IMR-90 (cell line): ENCODE measurements around the gene CHPF. TPM values are rescaled to one million over a fixed set of nuclear protein-coding genes. Genes with fewer than 3 reads are reported as not detected.

Experiments
- ATAC-seq: fragments of 200-7000 bp; cut with Tn5 transposase; 2 replicates; pipeline ENCODE4 v1.9.1; 2020; ENCODE audit warnings: low read depth, mild to moderate bottlenecking, moderate library complexity
- BruUV-seq: library from RNA; stranded (reverse); fragments of 400-500 nt; replicated peaks from 2 replicates; lab custom pipeline; 2021; lab: Mats Ljungman, UMichigan
- CTCF ChIA-PET: fragments of 300-600 bp; formaldehyde crosslinking; extraction: SDS; loops from one replicate; lab custom pipeline; 2021; ENCODE audit warnings: antibody characterized with exemption; lab: Yijun Ruan, JAX
- POLR2A ChIA-PET: fragments of 300-600 bp; sonication (Branson Sonifier 250); formaldehyde crosslinking; loops from one replicate; lab custom pipeline; 2022; ENCODE audit warnings: antibody characterized with exemption; ENCODE audit not compliant: unreplicated experiment; lab: Charles Lee
- DNase-seq: peaks from one replicate; pipeline ENCODE4 v3.0.0; 2013
- H2AFZ ChIP-seq: replicated peaks from 2 replicates; pipeline ENCODE3; 2013; ENCODE audit warnings: low read length, mild to moderate bottlenecking; ENCODE audit not compliant: poor library complexity
- H2AK5ac ChIP-seq: 2 replicates; pipeline ENCODE4 v1.6.1; 2013; ENCODE audit warnings: low read depth, low read length, inconsistent platforms
- H2AK9ac ChIP-seq: replicated peaks from 2 replicates; pipeline ENCODE3; 2013; ENCODE audit warnings: mild to moderate bottlenecking, low read depth, low read length, moderate library complexity; ENCODE audit not compliant: poor library complexity
- H2BK120ac ChIP-seq: 2 replicates; pipeline ENCODE4 v1.6.1; 2013; ENCODE audit warnings: low read depth, low read length, inconsistent platforms
- H2BK15ac ChIP-seq: 3 replicates; pipeline ENCODE4 v1.6.1; 2013; ENCODE audit warnings: low read depth, low read length, inconsistent platforms
- H2BK20ac ChIP-seq: 2 replicates; pipeline ENCODE4 v1.6.1; 2013; ENCODE audit warnings: low read depth, mild to moderate bottlenecking, inconsistent platforms, low read length, moderate library complexity
- H2BK5ac ChIP-seq: 2 replicates; pipeline ENCODE4 v1.6.1; 2013; ENCODE audit warnings: mild to moderate bottlenecking, low read depth, low read length, inconsistent platforms; ENCODE audit not compliant: poor library complexity, severe bottlenecking
- H3K14ac ChIP-seq: replicated peaks from 2 replicates; pipeline ENCODE4 v1.6.1; 2013; ENCODE audit warnings: low read depth, low read length, inconsistent platforms
- H3K18ac ChIP-seq: 2 replicates; pipeline ENCODE4 v1.6.1; 2013; ENCODE audit warnings: low read depth, low read length, control low read depth
- H3K23ac ChIP-seq: 2 replicates; pipeline ENCODE4 v1.6.1; 2013; ENCODE audit warnings: low read depth, low read length, inconsistent platforms
- H3K27ac ChIP-seq: 2 replicates; pipeline ENCODE4 v1.5.1; 2013; ENCODE audit warnings: mild to moderate bottlenecking, control low read depth, low read length; ENCODE audit not compliant: insufficient read depth
- H3K27me3 ChIP-seq: 2 replicates; pipeline ENCODE4 v1.6.1; 2013; ENCODE audit warnings: low read length; ENCODE audit not compliant: control insufficient read depth, insufficient read depth
- H3K36me3 ChIP-seq: 2 replicates; pipeline ENCODE4 v1.6.1; 2013; ENCODE audit warnings: low read length, mixed read lengths; ENCODE audit not compliant: control insufficient read depth, insufficient read depth
- H3K4ac ChIP-seq: 2 replicates; pipeline ENCODE4 v1.6.1; 2013; ENCODE audit warnings: low read depth, low read length, inconsistent platforms
- H3K4me1 ChIP-seq: 2 replicates; pipeline ENCODE4 v1.6.1; 2013; ENCODE audit warnings: low read length, mixed read lengths; ENCODE audit not compliant: control insufficient read depth, insufficient read depth
- H3K4me2 ChIP-seq: 2 replicates; pipeline ENCODE4 v1.6.1; 2013; ENCODE audit warnings: low read depth, mild to moderate bottlenecking, control low read depth, low read length, moderate library complexity
- H3K4me3 ChIP-seq: 2 replicates; pipeline ENCODE4 v1.5.1; 2013; ENCODE audit warnings: low read depth, mild to moderate bottlenecking, control low read depth, low read length, moderate library complexity; ENCODE audit not compliant: insufficient read depth
- H3K56ac ChIP-seq: 2 replicates; pipeline ENCODE4 v1.6.1; 2013; ENCODE audit warnings: low read length, inconsistent platforms; ENCODE audit not compliant: insufficient read depth; ENCODE audit errors: extremely low read depth
- H3K79me1 ChIP-seq, 2 experiments: 2 replicates each; pipeline ENCODE4 v1.6.1; 2013; ENCODE audit warnings: low read length in 2 of 2, inconsistent platforms in 1 of 2, low read depth in 1 of 2
- H3K9ac ChIP-seq: 2 replicates; pipeline ENCODE4 v1.6.1; 2013; ENCODE audit warnings: low read depth, low read length, control low read depth
- H3K9me1 ChIP-seq: 2 replicates; pipeline ENCODE4 v1.6.1; 2013; ENCODE audit warnings: low read length, inconsistent platforms; ENCODE audit not compliant: insufficient read depth
- H3K9me3 ChIP-seq: 2 replicates; pipeline ENCODE4 v1.6.1; 2013; ENCODE audit warnings: low read length; ENCODE audit not compliant: control insufficient read depth, insufficient read depth
- H4K20me1 ChIP-seq: 2 replicates; pipeline ENCODE4 v1.6.1; 2013; ENCODE audit warnings: low read length, inconsistent platforms; ENCODE audit not compliant: insufficient read depth
- H4K5ac ChIP-seq: 2 replicates; pipeline ENCODE4 v1.6.1; 2013; ENCODE audit warnings: mild to moderate bottlenecking, low read depth, low read length, control low read depth
- H4K8ac ChIP-seq, 2 experiments: 2 replicates each; pipeline ENCODE4 v1.6.1; 2013; ENCODE audit warnings: low read depth in 2 of 2, low read length in 2 of 2, control low read depth in 1 of 2, inconsistent platforms in 1 of 2
- H4K91ac ChIP-seq: 2 replicates; pipeline ENCODE4 v1.6.1; 2013; ENCODE audit warnings: low read depth, low read length, inconsistent platforms; ENCODE audit not compliant: insufficient read depth
- BHLHE40 ChIP-seq: fragments of 150-350 bp; IDR thresholded peaks from 2 replicates; pipeline ENCODE4 v1.6.1; 2016; ENCODE audit warnings: mild to moderate bottlenecking, low read depth, low read length
- CEBPB ChIP-seq: IDR thresholded peaks from 2 replicates; pipeline ENCODE4 v1.6.1; 2012; ENCODE audit warnings: low read depth, low read length, improper control_type of control experiment
- CHD1 ChIP-seq: IDR thresholded peaks from 2 replicates; pipeline ENCODE4 v1.6.1; 2012; ENCODE audit warnings: low read depth, low read length, improper control_type of control experiment
- FOS ChIP-seq: fragments of 150-350 bp; IDR thresholded peaks from 2 replicates; pipeline ENCODE4 v1.6.1; 2016; ENCODE audit warnings: low read depth, low read length
- MAFK ChIP-seq: IDR thresholded peaks from 2 replicates; pipeline ENCODE4 v1.6.1; 2012; ENCODE audit warnings: low read depth, low read length, improper control_type of control experiment
- MAZ ChIP-seq: IDR thresholded peaks from 2 replicates; pipeline ENCODE4 v1.6.1; 2012; ENCODE audit warnings: low read depth, mild to moderate bottlenecking, low read length, improper control_type of control experiment, moderate library complexity, borderline replicate concordance
- MXI1 ChIP-seq: IDR thresholded peaks from 2 replicates; pipeline ENCODE4 v1.6.1; 2012; ENCODE audit warnings: low read depth, mild to moderate bottlenecking, low read length, moderate library complexity, borderline replicate concordance
- NFE2L2 ChIP-seq: fragments of 150-350 bp; IDR thresholded peaks from 2 replicates; pipeline ENCODE4 v1.6.1; 2016; ENCODE audit warnings: low read depth, mild to moderate bottlenecking, low read length
- RCOR1 ChIP-seq: IDR thresholded peaks from 2 replicates; pipeline ENCODE4 v1.6.1; 2012; ENCODE audit warnings: mild to moderate bottlenecking, low read length, improper control_type of control experiment; ENCODE audit not compliant: insufficient replicate concordance
- RFX5 ChIP-seq: IDR thresholded peaks from 2 replicates; pipeline ENCODE4 v1.8.0; 2012; ENCODE audit warnings: low read depth, mild to moderate bottlenecking, low read length, moderate library complexity
- SMC3 ChIP-seq: fragments of 150-350 bp; IDR thresholded peaks from 2 replicates; pipeline ENCODE4 v1.6.1; 2016; ENCODE audit warnings: low read depth, mild to moderate bottlenecking, antibody characterized with exemption, low read length, moderate library complexity
- USF2 ChIP-seq: fragments of 150-350 bp; IDR thresholded peaks from 2 replicates; pipeline ENCODE4 v1.6.1; 2017; ENCODE audit warnings: mild to moderate bottlenecking, antibody characterized with exemption, low read length, low read depth
- WGBS, 2 experiments: methylation state at CpG; one replicate each; pipeline versions ENCODE4 v1.1.5 to v1.1.7; 2013; ENCODE audit warnings: missing lambda C conversion rate in 2 of 2; ENCODE audit not compliant: insufficient read length in 1 of 2; ENCODE audit errors: extremely low coverage in 2 of 2; 5-methylcytosine and 5-hydroxymethylcytosine counted together
- dilution Hi-C: fragments of 300-500 bp; cut with HindIII; formaldehyde crosslinking; loops from one replicate; pipeline ENCODE4 v1.14.3; 2018; ENCODE audit warnings: low sequenced_read_pairs; ENCODE audit not compliant: unreplicated experiment
- in situ Hi-C: fragments of 300-500 bp; cut with MboI; formaldehyde crosslinking; loops from 3 replicates; pipeline ENCODE4 v1.14.3; 2019; ENCODE audit warnings: low sequenced_read_pairs, inconsistent platforms, mixed read lengths
- intact Hi-C: fragments of 100-400 bp; cut with micrococcal nuclease; formaldehyde crosslinking; loops from 2 replicates; pipeline ENCODE4 v1.10.0; 2022
- polyA plus RNA-seq, 3 experiments: library from polyadenylated mRNA; depleted of rRNA; stranded (reverse); fragments of >200 nt; gene quantifications; 2 replicates each; pipeline ENCODE4 v1.2.3, GENCODE V29; 2012; ENCODE audit warnings: low replicate concordance in 1 of 3
- total RNA-seq: library from RNA; depleted of rRNA; stranded (reverse); fragments of >200 nt; gene quantifications from 2 replicates; pipeline ENCODE4 v1.2.3, GENCODE V29; 2012
- TF ChIP-seq, protein P1 (sequence below): fragments of 150-350 bp; IDR thresholded peaks from 2 replicates; pipeline ENCODE4 v1.6.1; 2016; ENCODE audit warnings: low read depth, mild to moderate bottlenecking, low read length, moderate library complexity, borderline replicate concordance
- TF ChIP-seq, protein P2 (sequence below): conservative IDR thresholded peaks from 2 replicates; pipeline ENCODE4 v1.5.1; 2012; ENCODE audit warnings: mild to moderate bottlenecking, low read depth, low read length, improper control_type of control experiment

Gene CHPF
- total and polyA plus RNA-seq, 2 of the 4 experiments (the other 2 are of a cell fraction), result 24.0 to 115 TPM

DNA sequence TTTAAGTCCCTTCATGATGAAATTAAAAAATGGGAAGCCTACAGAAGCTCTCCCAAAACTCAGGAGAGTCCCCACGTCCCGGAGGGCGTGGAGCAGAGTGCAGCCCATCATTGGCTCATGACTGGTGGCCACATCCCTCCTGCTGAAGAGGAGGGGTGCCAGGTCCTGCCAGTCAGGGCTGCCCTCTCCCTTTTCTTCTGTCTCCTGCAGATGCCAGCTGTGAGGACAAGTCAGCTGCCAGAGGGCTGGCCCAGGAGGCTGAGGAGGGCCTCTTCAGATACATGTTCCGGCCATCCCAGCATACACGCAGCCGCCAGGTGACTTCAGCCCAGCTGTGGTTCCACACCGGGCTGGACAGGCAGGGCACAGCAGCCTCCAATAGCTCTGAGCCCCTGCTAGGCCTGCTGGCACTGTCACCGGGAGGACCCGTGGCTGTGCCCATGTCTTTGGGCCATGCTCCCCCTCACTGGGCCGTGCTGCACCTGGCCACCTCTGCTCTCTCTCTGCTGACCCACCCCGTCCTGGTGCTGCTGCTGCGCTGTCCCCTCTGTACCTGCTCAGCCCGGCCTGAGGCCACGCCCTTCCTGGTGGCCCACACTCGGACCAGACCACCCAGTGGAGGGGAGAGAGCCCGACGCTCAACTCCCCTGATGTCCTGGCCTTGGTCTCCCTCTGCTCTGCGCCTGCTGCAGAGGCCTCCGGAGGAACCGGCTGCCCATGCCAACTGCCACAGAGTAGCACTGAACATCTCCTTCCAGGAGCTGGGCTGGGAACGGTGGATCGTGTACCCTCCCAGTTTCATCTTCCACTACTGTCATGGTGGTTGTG, 31.1 kb upstream of the CHPF start:
- Histone ChIP-seq H3K27me3 (peaks cover 14% of the 10 kb centered on the region), H3K36me3 (peaks cover 2% of the 10 kb centered on the region; the same call in 1 of the 2 replicates), H3K56ac (no peak overlapping the region), H3K4me1 (peaks cover 18% of the 10 kb centered on the region), H3K23ac (no peak overlapping the region), H2BK120ac (no peak overlapping the region), H3K9me3 (no peaks in the 10 kb centered on the region), H4K5ac (no peak overlapping the region), H3K79me1 (peaks cover 7 to 8% of the 10 kb centered on the region in 2 experiments), H3K4ac (no peak overlapping the region), H2BK5ac (no peak overlapping the region), H3K4me3 (no peak overlapping the region), H4K20me1 (no peaks in the 10 kb centered on the region), H3K9ac (no peak overlapping the region), H3K27ac (no peak overlapping the region), H4K91ac (no peak overlapping the region), H2BK20ac (no peak overlapping the region), H2AFZ (no peak overlapping the region), H3K4me2 (no peak overlapping the region), H4K8ac (no peak overlapping the region), H2BK15ac (no peak overlapping the region), H3K9me1 (peaks cover 2% of the 10 kb centered on the region; the same call in 1 of the 2 replicates), H3K18ac (no peak overlapping the region), H2AK9ac (no peak overlapping the region), H2AK5ac (no peak overlapping the region), H3K14ac (no peak overlapping the region)
- no TSS peak for BruUV-seq
- ChIA-PET POLR2A (no interaction called here), CTCF (no interaction called here)
- intact Hi-C loops (no loop called here), dilution Hi-C loops (no loop called here), in situ Hi-C loops (no loop called here)
- DNase-seq, result no peak
- WGBS, 2 experiments, result 73% methylated on average over 14 of the region's 22 CpGs; no CpG with 5 or more reads in 1 of the 2 experiments
- ATAC-seq, result no peak
- TF ChIP-seq FOS (no peak), BHLHE40 (no peak), MXI1 (no peak), RCOR1 (no peak), CHD1 (no peak), RFX5 (no peak), SMC3 (no peak), NFE2L2 (no peak), MAZ (no peak), CEBPB (no peak), USF2 (no peak), MAFK (no peak)
- TF ChIP-seq, protein P1, sequence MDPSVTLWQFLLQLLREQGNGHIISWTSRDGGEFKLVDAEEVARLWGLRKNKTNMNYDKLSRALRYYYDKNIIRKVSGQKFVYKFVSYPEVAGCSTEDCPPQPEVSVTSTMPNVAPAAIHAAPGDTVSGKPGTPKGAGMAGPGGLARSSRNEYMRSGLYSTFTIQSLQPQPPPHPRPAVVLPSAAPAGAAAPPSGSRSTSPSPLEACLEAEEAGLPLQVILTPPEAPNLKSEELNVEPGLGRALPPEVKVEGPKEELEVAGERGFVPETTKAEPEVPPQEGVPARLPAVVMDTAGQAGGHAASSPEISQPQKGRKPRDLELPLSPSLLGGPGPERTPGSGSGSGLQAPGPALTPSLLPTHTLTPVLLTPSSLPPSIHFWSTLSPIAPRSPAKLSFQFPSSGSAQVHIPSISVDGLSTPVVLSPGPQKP, result no peak
- TF ChIP-seq, protein P2, sequence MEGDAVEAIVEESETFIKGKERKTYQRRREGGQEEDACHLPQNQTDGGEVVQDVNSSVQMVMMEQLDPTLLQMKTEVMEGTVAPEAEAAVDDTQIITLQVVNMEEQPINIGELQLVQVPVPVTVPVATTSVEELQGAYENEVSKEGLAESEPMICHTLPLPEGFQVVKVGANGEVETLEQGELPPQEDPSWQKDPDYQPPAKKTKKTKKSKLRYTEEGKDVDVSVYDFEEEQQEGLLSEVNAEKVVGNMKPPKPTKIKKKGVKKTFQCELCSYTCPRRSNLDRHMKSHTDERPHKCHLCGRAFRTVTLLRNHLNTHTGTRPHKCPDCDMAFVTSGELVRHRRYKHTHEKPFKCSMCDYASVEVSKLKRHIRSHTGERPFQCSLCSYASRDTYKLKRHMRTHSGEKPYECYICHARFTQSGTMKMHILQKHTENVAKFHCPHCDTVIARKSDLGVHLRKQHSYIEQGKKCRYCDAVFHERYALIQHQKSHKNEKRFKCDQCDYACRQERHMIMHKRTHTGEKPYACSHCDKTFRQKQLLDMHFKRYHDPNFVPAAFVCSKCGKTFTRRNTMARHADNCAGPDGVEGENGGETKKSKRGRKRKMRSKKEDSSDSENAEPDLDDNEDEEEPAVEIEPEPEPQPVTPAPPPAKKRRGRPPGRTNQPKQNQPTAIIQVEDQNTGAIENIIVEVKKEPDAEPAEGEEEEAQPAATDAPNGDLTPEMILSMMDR, result no peak
